Lower lobe of right lung (tissue), 2 donors: Measurements from ENCODE around the gene EPHB3. TPM values are rescaled to one million over a fixed set of nuclear protein-coding genes. Genes with fewer than 3 reads are reported as not detected.

Source experiments
- ATAC-seq, 2 donors: fragments of 200-7000 bp; cut with Tn5 transposase; one replicate each; pipeline ENCODE4 v1.9.1; 2020 to 2022; ENCODE audit warnings: mild to moderate bottlenecking in 2 of 2, moderate library complexity in 2 of 2
- DNase-seq: peaks from one replicate; pipeline ENCODE4 v3.0.0-alpha.2; 2020
- H3K27ac ChIP-seq: fragments of 200-600 bp; one replicate; pipeline ENCODE4 v1.8.0; 2022
- H3K27me3 ChIP-seq: fragments of 200-600 bp; one replicate; pipeline ENCODE4 v1.8.0; 2022; ENCODE audit warnings: low read depth
- H3K36me3 ChIP-seq: fragments of 200-600 bp; one replicate; pipeline ENCODE4 v1.8.0; 2022; ENCODE audit warnings: mild to moderate bottlenecking
- H3K4me1 ChIP-seq: fragments of 200-600 bp; one replicate; pipeline ENCODE4 v1.8.0; 2022
- H3K4me3 ChIP-seq: fragments of 200-600 bp; one replicate; pipeline ENCODE4 v1.8.0; 2022; ENCODE audit warnings: mild to moderate bottlenecking
- H3K9me3 ChIP-seq: fragments of 200-600 bp; one replicate; pipeline ENCODE4 v1.8.0; 2022
- CTCF ChIP-seq: fragments of 200-600 bp; IDR thresholded peaks from one replicate; pipeline ENCODE4 v1.8.0; 2022; ENCODE audit warnings: antibody characterized with exemption, mild to moderate bottlenecking
- intact Hi-C: fragments of 100-400 bp; cut with DNase I; formaldehyde crosslinking; loops from one replicate; pipeline ENCODE4 v1.11.0; 2022
- total RNA-seq: library from RNA; stranded (reverse); fragmentation: NEBNext Ultra II Directional; extraction: Animal tissue kit (Norgen Biotek cat#: 25700); gene quantifications from one replicate; pipeline ENCODE4 v1.2.1, GENCODE V29; 2021
- donor health status: DM: no; HTN: yes; CAD: no; lungs with severe emphysema.

The EPHB3 gene
- total RNA-seq, 1 donor from 2014 or later = 4.9 TPM

DNA sequence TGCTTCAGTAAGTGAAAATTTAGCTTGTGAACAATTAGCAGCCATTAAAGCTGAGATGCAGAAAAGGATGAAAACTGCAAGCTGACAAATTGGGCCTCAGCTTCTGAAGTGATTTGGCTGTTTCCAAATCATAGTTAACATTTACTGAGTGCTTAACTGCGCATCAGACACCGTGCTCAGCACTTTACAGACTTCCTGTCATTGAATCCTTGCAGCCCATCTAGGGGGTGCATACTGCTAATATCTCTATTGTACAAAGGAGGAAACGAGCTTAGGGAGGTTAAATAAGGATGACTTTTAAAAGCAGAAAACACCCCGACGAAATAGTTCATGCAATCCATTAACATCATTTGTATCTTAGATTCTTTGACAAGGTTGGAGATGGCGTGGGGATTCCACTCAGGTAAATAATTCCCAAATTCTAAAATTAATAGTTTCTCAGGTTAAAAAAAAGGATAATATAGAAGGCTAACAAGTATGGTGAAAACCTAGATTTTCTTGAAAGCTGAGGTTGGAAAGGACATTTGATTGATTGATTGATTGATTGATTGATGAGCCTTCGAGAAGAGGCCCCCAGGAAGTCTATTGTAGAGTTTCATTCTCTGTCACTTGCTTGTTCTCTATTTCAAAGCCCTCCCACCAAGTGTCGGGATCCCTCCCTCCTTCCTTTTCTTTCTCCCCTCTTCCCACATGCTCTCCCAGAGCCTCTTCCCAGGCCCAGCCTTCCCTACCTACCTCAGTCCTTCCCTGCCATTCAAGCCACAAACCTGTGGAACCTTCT is 23.5 kb upstream of the EPHB3 start:
- DNase-seq (no peak), ATAC-seq (no peak)
- Histone ChIP-seq H3K9me3 (no peaks in the 10 kb centered on the region), H3K36me3 (no peaks in the 10 kb centered on the region), H3K27ac (no peak overlapping the region), H3K4me3 (no peak overlapping the region), H3K27me3 (peaks cover 24% of the 10 kb centered on the region), H3K4me1 (no peaks in the 10 kb centered on the region)
- intact Hi-C loops = no loop called here
- no peak for TF ChIP-seq CTCF

DNA sequence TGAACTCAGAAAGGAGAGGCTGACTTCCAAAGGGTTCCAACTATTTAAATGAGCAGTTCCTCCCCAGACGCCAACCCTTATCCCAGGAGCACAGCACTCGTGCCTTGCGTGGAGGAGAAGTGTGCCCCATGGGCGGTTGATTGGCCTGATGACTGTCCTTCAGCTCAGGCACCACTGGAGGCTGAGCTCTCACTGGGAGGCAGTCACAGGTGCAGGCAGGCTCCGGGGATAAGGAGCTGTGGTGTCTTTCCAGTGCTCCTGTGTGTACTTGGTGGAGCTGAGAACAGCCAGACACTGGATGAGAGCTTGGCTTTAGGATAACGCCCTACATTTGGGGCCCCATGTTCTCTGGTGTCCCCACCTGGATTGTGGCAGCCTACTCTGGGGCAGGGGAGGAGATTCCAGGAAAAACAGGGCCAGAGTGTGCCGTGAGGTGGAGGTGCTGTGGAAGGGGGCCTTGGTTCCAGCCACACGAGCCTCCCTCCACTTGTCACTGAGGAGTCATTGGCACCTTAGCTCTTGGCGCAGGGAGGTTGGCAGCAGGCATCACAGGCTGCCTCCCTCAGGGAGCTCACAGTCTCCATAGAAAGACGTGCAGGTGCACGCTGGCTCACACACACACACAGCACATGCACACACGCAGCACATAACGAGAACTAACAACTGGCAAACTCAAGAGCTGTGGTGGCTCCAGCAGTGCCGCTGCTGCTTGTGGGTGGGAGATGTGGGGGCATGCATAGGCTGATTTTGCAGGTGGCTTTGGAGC is 22.7 kb upstream of the EPHB3 start:
- no peaks in the 10 kb centered on the region for H3K36me3 ChIP-seq
- H3K27ac ChIP-seq = no peak overlapping the region
- no peak for DNase-seq
- intact Hi-C loops = no loop called here
- H3K27me3 ChIP-seq = peaks cover 30% of the 10 kb centered on the region
- H3K4me3 ChIP-seq = no peak overlapping the region
- no peaks in the 10 kb centered on the region for H3K9me3 ChIP-seq
- no peaks in the 10 kb centered on the region for H3K4me1 ChIP-seq
- ATAC-seq = no peak
- TF ChIP-seq CTCF = no peak

DNA sequence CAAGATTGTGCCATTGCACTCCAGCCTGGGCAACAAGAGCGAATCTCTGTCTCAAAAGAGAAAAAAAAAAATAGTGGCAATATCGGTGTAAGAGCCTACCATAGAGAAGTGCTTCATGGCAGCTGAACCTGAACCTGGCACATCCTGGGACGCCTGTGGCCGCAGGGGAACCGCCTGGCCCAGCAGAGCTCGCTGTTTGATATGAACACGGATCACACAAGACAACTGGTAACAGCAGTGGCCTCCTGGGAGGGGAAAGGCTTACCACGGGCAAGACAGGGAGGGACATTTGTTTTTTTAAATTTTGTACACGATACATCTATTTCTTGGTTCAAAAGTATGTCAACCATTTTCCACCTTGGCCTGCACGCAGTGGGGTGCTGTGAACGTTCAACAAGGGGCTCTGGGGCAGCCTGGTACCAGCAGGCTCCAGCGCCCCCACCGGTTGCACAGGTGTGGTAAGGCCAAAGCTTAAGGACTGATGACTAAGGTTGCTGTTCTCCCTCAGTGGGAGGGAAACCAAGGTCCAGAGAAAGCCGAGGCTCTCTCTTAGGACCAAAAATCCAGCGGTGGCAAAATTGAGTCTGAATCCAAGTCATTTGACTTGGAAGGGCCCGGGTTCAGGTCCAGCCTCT is 21.7 kb upstream of the EPHB3 start:
- Histone ChIP-seq H3K27me3 (peaks cover 31% of the 10 kb centered on the region), H3K36me3 (no peaks in the 10 kb centered on the region), H3K4me3 (no peak overlapping the region), H3K27ac (no peak overlapping the region), H3K9me3 (no peaks in the 10 kb centered on the region), H3K4me1 (no peaks in the 10 kb centered on the region)
- no peak for DNase-seq
- intact Hi-C loops = no loop called here
- ATAC-seq = no peak
- TF ChIP-seq CTCF = no peak

GRCh38 chr3:184540777-184541681 is 20.6 kb upstream of the EPHB3 start:
- intact Hi-C loops = no loop called here
- no peaks in the 10 kb centered on the region for H3K4me1 ChIP-seq
- peaks cover 31% of the 10 kb centered on the region for H3K27me3 ChIP-seq
- no peak overlapping the region for H3K4me3 ChIP-seq
- no peaks in the 10 kb centered on the region for H3K36me3 ChIP-seq
- ATAC-seq (peak; percentile 70 to 81), DNase-seq (peak; percentile 87)
- no peaks in the 10 kb centered on the region for H3K9me3 ChIP-seq
- peak; percentile 80 for TF ChIP-seq CTCF
- H3K27ac ChIP-seq = no peak overlapping the region
